HG03571 (cell line): ENCODE data around the gene RBM23.
"Not testable (repeated sequence)": the region's sequence is repeated elsewhere in the genome, so short reads cannot be mapped to it uniquely, and the experiment has no call there.

Source experiments
- ATAC-seq: cut with Tn5 transposase; IDR thresholded peaks from one replicate; pipeline ENCODE4 v1.9.1; 2021; ENCODE audit not compliant: unreplicated experiment

The RBM23 gene

DNA sequence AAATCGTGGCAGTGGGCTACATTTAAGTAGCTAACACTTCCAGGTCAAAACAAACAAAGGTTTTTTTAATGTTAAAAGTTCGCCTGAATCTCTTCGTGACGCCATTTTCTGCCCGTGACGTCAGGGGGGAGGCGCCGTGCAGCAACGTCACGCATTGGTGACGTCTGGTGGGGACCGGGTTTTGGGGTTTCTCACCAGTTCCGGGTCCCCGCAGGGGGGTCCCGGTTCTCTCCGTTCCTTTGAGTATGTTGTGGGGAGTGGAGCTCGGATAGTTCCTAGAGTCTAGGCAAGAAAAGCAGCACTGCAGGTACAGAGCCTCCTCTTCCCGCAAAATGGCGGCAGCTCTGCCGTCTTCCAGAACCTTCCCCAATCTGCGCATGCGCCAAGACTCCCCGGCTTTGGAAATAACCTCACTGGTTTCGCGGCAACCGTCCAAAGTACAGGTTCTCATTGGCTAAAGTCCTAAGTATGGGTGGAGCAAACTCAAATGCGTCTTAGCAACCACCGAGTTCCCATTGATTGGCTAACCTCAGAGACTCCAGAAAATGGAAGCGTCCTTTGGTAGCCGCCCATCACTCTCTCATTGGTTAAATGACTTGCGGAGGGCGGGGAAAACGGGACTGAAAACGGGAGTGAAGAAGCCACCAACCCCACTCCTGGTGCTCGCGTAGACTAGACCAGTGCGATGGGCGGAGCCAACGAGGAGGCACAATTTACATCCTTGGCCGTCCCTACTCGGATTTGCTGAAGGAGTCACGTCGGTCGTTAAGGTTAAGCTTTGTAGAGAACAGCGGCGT is at the start of gene RBM23:
TSS of gene RBM23 (minus strand) at position 346 of the 797 bp plus-strand sequence.
- ATAC-seq = peak; percentile 79

DNA sequence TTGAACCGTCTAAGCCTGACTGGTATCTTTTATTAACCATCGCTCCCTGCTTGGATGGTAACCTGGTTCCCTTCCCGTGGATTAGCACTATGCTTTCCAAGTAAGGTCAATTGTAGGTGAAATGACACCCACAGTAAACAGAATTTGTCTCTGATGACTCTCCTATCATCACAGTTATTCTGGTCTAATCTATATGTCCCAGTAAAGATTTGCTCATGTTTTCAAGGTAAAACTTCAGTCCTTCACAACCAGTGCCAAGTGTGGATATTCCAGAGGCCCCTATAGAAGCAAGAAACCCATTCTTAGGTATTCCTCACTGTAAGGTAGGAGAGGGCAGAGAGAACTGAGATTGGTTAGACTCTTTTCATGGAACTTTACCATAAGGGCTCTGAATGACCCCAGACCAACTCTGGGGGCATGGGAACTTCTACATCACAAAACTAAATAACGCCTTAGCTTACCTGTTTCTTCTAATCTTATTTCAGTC is 47.9 kb upstream of the RBM23 start:
- ATAC-seq = no peak

DNA sequence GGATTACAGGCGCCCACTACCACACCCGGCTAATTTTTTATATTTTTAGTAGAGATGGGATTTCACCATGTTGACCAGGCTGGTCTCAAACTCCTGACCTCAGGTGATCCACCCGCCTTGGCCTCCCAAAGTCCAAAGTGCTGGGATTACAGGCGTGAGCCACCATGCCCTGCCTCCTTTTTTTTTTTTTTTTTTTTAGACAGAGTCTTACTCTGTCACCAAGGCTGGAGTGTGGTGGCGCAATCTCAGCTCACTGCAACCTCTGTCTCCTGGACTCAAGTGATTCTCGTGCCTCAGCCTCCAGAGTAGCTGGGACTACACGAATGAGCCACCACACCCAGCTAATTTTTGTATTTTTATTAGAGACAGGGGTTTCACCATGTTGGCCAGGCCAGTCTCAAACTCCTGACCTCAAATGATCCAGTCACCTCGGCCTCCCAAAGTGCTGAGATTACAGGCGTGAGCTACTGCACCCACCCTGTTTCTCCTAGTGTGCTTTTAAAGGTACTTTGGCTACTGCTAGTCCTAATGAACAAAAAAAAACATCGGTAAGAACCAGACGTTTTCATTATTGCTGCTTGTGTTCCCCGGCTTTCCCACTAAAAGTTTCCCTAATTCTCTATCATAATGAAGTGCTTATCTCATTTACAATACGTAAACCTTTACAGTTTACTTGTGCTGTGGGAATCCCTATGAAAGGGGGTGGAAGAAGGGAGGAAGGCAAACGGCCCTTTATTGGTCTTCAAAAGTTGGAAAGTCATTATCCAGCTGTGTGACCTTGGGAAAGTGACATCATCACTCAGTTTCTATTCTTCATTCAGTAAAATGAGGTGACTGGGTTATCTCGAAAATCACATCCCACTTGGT is 47.2 kb upstream of the RBM23 start:
- ATAC-seq = not testable (repeated sequence)

DNA sequence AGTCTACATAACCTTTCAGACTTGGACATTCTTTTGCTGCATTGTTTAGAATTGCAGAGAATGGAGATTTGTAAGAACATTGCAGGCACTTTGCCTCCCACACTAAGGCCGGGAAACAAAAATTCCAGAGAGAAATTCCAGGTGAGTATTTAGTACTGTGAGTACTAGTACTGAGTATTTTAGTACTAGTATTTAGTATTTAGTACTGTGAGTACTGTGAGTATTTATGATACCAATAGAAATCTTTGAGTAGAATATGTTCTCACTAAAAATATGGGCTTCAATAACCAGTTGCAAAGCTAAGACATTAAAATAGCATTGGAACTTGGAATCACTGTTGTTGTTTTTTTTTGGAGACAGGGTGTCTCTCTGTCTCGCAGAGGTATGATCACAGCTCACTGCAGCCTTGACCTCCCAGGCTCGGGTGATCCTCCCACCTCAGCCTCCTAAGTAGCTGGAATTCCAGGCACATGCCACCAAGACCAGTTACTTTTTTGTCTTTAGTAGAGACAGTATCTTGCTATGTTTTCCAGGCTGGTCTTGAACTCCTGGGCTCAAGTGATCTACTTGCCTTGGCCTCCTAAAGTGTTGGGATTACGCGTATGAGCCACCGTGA is 43.2 kb upstream of the RBM23 start:
- ATAC-seq = no peak

DNA sequence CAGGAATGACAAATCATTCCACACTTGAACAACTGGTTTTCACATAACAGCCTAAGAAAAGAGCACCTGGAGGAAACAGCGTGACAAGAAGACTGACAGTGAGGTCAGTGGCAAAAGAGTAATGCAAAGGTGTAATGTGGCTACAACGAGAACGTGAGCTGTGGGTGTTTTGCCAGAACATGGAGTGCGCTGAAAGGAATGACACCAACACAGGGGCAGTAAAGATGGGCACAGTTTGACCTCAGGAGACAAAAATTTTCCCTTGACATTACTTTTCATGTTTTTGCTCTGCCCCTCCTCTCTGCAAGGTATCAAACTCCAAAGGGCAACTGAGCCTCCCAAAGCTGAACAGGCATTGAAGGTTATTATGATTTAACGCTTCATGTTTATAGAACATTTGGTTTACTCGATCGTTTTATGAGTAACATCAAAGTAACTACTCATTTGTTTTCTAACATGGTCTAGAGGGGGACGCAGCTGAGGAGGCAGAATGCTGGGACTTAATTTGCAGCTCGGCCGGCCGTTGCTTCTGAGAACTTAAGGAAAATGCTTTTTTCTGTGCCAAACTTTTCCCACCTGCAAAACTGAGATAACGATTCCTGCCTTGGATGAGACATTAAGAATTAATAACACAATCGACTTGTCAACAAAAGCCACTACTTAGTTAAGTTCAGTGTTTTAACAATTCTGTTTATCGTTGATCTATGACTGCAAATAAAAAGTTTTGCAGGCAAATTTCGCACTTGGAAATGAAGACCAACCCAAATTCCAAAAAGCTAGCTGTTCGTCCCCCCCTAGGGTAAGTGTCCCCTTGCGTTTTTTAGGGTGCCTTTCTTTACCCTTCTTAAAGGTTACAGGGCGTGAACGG is 37.0 kb upstream of the RBM23 start:
- no peak for ATAC-seq

DNA sequence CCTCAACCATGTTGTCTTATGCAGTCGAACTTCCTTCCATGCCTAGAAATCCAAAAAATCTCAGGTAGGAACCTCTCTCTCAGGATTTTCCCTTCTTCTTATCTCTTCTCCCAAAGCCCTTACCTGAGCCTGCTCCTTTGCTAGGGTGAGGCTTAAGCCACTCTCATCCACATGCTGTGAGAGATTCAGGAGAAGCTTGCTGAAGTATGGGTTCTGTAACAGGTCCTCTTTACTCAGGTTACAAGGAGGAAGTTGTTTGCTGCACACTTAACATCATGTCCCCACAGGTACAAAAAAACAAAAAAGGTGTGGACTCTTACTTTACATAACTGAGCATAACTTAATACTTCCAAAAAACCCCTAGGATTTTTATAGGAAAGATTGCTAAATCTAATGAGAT is 33.5 kb upstream of the RBM23 start:
- no peak for ATAC-seq

DNA sequence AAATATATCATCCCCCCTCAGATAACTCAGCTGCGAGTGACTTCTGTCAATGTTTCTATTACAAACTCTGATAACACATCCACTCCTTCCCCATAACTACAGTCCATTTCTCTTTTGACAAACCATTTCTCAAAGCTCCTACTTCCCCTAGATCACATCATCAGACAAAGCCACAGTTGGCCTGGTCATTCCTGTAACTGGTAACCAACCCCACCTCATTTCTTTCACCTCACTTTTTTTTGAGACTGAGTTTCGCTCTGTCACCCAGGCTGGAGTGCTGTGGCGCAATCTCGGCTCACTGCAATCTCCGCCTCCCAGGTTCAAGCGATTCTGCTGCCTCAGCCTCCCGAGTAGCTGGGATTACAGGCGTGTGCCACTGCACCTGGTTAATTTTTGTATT is 32.8 kb upstream of the RBM23 start:
- ATAC-seq = not testable (repeated sequence)

DNA sequence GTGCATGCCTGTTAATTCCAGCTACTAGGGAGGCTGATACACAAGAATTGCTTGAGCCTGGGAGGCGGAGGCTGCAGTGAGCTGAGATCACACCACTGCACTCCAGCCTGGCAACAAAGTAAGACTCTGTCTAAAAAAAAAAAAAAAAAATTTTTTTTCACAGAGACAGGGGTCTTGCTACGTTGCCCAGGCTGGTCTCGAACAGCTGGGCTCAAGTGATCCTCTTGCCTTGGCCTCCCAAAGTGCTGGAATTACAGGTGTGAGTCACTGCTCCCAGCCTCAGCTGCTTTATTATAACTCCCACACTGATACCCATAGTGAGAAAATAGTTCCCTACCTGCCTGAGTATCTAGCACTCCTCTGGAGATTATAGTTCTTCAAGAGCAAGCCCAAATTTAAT is 26.7 kb upstream of the RBM23 start:
- no peak for ATAC-seq

DNA sequence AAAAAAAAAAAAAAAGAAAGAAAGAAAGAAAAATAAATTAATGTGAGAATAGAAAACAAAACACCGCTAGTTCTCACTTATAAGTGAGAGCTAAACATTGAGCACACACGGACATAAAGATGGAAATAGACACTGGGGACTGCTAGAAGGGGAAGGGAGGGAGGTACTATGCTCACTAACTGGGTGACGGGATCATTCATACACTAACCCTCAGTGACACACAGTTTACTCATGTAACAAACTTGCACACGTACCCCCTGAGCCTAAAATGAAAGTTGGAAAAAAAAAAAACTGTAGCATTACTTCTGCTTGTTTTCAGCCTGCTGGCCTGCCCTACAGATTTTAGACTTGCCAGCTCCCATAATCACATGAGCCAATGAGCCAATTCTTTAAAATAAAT is 20.7 kb upstream of the RBM23 start:
- no peak for ATAC-seq

DNA sequence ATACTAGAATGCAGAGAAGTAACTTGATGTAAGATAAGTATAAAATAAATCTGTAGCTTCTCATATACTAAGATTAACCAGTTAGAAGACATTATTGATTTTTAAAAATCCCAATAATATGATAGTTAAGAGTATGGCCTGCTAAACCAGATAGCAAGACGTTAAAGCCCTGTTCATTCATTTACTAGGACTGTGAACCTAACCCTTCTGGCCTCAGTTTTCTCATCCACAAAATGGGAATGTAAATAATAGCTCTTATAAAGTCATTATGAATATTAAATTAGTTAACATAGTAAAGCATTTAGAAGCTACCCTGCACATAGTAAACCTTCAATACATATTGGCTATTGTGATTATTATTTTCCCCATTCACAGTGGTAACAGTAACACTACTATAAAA is 16.2 kb upstream of the RBM23 start:
- ATAC-seq = no peak

DNA sequence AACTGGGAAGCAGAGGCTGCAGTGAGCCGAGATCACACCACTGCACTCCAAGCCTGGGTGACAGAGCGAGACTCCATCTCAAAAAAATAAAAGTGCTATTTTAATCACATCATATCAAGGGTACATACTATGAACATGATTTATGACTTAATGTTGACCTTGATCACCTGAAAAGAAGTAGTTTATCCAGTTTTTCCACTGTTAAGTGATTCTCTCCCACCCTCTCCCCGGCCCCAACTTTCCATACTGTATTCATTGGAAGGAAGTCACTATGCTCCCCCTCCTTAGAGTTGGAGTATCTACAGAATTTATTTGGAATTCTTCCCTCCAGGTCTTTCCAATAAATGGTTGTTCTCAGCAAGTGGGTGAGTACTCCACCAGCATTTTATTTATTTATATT is 13.2 kb upstream of the RBM23 start:
- ATAC-seq = no peak

DNA sequence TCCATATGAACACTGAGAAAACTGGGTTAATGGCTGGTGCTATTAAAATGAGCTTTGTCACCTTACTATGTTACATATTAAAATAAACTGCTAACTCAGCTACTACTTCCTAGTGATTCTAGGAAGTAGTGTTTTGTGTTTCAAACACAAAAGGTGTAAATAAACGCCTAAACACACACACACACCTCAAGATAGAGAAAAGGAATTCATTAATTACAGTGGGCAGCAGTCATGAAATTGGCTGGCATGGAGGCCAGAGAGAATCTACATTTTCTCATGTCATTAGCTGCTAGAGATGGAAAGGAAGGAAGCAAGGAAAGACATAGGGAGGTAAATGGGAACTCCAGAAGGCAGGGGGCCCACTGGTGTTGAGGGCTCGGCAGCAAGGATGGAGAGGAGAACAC is 11.0 kb upstream of the RBM23 start:
- ATAC-seq = no peak

DNA sequence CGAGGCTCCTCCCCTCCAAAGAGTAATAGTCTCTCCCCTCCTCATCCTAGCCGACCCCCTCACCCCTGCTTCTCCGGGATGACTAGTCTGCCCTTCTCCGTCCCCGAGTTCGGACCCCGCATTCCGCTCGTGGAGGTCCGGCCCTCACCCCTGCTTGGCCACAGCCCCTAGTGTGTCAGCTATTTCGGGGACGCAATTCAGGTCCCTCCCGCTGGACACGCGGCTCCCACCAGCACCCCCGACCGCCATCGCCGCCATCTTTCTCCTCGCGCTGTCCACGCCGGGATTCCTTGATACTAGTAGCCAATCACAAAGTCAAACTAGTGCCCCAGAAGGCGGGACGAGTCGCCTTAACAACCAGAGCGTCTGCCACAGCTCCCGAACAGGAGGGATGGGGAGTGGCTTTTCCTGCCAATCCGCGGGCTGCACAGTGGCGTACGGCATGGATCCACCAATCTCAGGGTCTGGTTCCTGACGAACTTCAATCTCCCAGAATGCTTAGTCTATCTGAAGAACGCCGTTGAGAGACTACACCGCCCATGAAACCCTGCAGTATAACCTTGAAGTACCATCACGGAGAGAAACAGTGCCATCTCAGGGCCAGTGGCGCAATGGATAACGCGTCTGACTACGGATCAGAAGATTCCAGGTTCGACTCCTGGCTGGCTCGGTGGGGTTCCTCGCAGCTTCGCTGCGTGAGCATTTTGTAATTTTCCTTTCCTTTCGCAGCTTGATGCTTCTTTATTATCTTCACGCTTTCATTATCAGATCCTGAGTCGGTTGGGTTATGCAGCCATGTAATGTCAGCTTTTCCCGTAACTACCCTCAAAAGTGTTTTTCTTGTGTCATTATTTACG is 10.4 kb upstream of the RBM23 start, which contains the start of gene PRMT5:
TSS of gene PRMT5 (minus strand) at position 273 of the 857 bp plus-strand sequence. CDS start at position 258, 15 bp downstream.
- peak; percentile 90 for ATAC-seq

DNA sequence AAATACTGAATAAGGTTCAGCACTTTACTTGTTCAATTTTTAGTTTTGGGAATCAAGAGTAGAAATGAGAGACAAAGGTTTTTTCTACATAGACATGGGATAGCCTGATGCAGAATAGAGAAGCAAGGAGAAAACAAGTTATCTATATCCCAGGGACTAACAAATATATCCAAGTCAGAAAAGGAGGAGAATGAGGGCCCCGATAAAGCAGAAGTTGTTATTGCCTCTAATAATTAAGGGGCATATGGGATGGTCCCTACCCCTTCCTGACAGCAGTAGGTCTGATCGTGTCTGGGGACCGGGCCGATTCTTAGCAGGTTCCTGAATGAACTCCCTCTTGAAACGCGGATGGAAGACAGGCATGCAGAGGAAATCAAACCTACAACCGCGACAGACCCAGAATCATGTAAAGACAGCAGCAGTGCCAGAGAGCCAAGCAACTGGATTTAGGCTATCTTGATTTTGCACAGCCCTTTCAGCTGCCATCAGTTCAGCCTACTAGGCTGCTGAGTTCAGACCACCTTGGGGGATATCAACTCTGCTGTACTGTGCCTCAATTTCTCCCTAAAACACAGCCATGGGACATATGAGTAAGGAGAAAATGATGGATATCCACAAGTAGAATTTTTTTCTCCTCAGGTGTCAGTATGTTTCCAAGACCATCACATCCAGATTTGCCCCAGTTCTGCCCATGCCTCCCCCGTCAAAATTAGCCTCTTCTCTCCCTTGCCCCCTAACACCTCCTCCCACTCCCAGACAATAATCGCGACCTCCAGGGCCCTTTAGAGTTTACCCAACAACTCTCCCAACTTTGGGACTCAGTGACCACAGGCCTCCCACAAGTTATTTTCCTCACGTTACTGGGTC is 9.5 kb upstream of the RBM23 start:
- ATAC-seq = no peak

DNA sequence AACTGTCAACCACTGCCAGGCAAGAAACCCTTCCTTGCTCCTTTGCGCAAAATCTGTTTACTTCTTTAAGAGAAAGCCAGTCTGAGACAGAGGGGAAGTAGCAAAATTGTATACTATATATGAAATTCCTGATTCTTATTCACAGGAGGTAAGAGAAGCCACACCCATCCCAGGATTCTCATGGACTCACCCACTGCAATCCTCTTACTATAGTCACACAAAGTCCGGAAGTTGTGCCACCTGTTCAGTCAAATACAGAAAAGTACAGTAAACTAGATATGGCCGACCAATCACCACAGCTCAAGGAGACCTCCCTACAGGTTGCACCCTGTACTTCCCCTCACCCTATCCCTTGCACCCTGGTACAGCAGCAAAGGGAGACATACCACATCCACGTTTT is 7.4 kb upstream of the RBM23 start:
- no peak for ATAC-seq

DNA sequence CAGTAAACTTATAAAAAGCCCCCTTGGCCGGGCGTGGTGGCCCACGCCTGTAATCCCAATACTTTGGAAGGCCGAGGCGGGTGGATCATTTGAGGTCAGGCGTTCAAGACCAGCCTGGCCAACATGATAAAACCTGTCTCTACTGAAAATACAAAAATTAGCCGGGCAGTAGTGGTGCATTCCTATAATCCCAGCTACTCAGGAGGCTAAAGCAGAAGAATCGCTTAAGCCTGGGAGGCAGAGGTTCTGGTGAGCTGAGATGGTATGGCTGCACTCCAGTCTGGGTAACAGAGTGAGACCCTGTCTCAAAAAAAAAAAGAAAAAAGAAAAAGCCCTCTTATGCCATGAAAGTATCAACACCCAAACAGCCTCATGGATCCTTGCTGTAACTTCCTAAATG is 6.6 kb upstream of the RBM23 start:
- ATAC-seq = no peak

DNA sequence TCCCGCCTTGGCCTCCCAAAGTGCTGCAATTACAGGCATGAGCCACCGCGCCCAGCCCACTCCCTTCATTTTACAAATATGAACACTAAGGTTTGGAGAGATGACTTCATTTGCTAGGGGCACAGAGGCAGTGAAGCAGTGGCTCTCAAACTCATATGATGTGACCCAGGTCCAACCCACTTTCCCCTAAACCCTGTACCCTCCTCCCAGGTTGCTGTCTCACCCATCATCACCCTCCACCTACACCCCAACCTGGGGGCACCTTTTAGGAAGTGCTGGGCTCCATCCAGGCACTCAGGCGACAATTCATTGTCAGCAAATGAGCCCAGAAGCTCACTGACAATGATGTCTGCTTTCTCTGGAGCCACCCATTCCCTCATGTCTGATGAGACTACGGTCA is 4.8 kb upstream of the RBM23 start:
- no peak for ATAC-seq

DNA sequence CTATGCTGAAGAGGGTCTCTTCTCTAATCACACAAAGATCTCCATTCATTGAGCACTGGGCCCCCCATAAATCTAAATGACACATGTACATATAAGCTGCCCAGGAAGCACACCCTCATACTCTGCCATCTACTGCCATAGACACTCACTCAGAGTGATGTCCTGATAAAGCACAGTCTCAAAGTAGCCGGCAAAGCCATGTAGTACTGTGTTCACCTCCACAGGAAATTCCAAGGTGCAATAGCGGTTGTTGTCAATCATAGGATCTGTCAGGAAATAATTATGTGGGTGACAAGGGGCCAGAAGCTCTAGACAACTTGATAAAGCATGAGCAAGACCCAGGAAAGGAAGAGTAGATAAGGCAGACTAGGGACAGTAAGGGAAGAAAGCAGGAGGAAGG is 3.3 kb upstream of the RBM23 start:
- no peak for ATAC-seq

DNA sequence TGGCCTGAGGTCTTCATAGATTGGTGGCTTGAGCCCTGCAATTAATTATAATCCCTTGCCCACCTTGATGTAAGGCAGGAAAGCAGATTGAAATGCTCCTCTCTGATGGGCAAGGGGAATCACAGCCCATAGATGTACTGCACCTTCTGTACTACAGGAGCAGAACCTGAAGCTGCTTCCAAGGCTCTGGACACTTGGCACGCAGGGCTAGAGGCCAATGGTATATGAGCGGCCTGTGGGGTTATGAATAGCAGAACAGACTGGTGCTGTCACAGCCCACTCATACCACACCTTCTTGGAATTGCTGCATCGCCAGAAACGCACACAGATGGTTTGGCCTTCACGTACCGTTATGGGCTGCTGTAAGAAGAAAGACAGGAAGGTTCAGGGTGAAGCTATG is 1.7 kb upstream of the RBM23 start:
- no peak for ATAC-seq
